ENCODE data around the gene MIPEP. TPM values are rescaled to one million over a fixed set of nuclear protein-coding genes. Genes with fewer than 3 reads are reported as not detected.

Gene MIPEP
- 10 to 100 TPM; 33.0 to 35.8 TPM for total RNA-seq

GRCh38 chr13:23888658-23889614 is at the start of gene MIPEP:
Gene MIPEP (minus strand): TSS chr13:23889400. CDS start chr13:23889320, 80 bp downstream.

GRCh38 chr13:23897452-23897919 is 8.3 kb upstream of the MIPEP start, which contains the start of gene C1QTNF9B:
Gene C1QTNF9B (minus strand): TSS chr13:23897502.

Small RNA genes lying within 50 kb of the gene (small RNA-seq; reads per million reads assigned to genes)
- gene MTCO3P2: 0 reads per million in 2 donors

Other genes with a start within 250 kb of the MIPEP start
- not detected for gene C1QTNF9B, start 8.1 kb upstream of the MIPEP start, total RNA-seq